A549 (cell line): ENCODE data around the gene PCDH1.

Source experiments
- CEBPB ChIP-seq, 2 experiments: fragments of >200 bp in 1 of 2; sonication (Bioruptor Twin) in 1 of 2; formaldehyde crosslinking in 1 of 2; IDR thresholded peaks; 2 replicates each; pipeline ENCODE4 v1.6.1; 2012 to 2016
- CTCF ChIP-seq: fragments of >200 bp; sonication (Bioruptor Twin); formaldehyde crosslinking; IDR thresholded peaks from 3 replicates; pipeline ENCODE4 v1.5.1; 2016
- FOSL2 ChIP-seq, 2 experiments: fragments of 450-650 bp in 1 of 2; fragments of >200 bp in 1 of 2; sonication (Bioruptor Twin) in 1 of 2; formaldehyde crosslinking; IDR thresholded peaks; 2 replicates each; pipeline versions ENCODE4 v1.5.0 to v1.6.1; 2016 to 2020; ENCODE audit warnings: mild to moderate bottlenecking in 1 of 2, moderate library complexity in 1 of 2
- HDAC2 ChIP-seq: fragments of 200-600 bp; sonication (generic); IDR thresholded peaks from 2 replicates; pipeline ENCODE4 v1.6.1; 2016
- JUN ChIP-seq, 2 experiments: fragments of >200 bp; sonication (Bioruptor Twin); formaldehyde crosslinking; IDR thresholded peaks; 2 replicates in 1 of 2; 3 replicates in 1 of 2; pipeline ENCODE4 v1.6.1; 2016 to 2017
- MAFK ChIP-seq: fragments of 450-650 bp; IDR thresholded peaks from 2 replicates; pipeline ENCODE4 v1.6.1; 2014; ENCODE audit not compliant: partially characterized antibody
- PHF8 ChIP-seq: fragments of 200-600 bp; sonication (generic); IDR thresholded peaks from 2 replicates; pipeline ENCODE4 v1.6.1; 2016; ENCODE audit warnings: low read depth, mild to moderate bottlenecking, antibody characterized with exemption, moderate library complexity, borderline replicate concordance
- RCOR1 ChIP-seq: fragments of 150-350 bp; IDR thresholded peaks from 2 replicates; pipeline ENCODE4 v1.6.1; 2014; ENCODE audit warnings: antibody characterized with exemption, low read length, low read depth
- SMC3 ChIP-seq: fragments of >200 bp; sonication (Bioruptor Twin); formaldehyde crosslinking; IDR thresholded peaks from 3 replicates; pipeline ENCODE4 v1.6.1; 2018; ENCODE audit warnings: inconsistent platforms

- TF ChIP-seq MAFK, result no peak
- TF ChIP-seq CTCF, result no peak
- TF ChIP-seq HDAC2, result no peak
- TF ChIP-seq CEBPB (IDR thresholded peaks at IDR 0.05), result no peak
- no peak for TF ChIP-seq PHF8
- TF ChIP-seq JUN (IDR thresholded peaks at IDR 0.05), result no peak
- no peak for TF ChIP-seq SMC3
- no peak for TF ChIP-seq FOSL2 (IDR thresholded peaks at IDR 0.05)
- TF ChIP-seq FOSL2 (CRISPR knock-in tag; IDR thresholded peaks at IDR 0.05), result no peak
- no peak for TF ChIP-seq RCOR1
Observed at GRCh38 chr5:141839015-141839513, 39.1 kb downstream of the PCDH1 start.
